ENCODE data around the gene OPCML.

DNA sequence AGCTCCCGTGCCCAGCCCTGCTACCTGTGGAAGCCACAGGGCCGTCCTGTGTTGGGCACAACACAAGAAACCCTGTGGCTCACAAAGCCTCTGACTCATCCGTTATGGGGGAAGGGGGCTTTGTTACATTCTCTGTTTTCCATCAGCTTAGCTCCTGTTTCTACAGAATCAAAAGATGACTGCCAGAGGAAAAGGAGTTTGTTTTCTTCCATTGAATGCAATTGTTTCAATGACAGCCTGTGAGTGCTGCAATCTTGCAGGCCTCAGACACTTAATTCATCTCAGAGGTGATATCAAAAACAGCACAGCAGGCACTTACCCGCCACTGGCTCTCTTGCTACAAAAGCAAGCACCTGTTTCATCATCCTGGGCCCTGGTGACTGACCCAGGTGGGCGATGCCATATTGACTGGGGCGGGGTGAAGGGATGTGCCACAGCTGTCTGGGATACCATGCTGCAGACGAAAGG is 194.3 kb downstream of the OPCML start:
- TF ChIP-seq, protein P1, sequence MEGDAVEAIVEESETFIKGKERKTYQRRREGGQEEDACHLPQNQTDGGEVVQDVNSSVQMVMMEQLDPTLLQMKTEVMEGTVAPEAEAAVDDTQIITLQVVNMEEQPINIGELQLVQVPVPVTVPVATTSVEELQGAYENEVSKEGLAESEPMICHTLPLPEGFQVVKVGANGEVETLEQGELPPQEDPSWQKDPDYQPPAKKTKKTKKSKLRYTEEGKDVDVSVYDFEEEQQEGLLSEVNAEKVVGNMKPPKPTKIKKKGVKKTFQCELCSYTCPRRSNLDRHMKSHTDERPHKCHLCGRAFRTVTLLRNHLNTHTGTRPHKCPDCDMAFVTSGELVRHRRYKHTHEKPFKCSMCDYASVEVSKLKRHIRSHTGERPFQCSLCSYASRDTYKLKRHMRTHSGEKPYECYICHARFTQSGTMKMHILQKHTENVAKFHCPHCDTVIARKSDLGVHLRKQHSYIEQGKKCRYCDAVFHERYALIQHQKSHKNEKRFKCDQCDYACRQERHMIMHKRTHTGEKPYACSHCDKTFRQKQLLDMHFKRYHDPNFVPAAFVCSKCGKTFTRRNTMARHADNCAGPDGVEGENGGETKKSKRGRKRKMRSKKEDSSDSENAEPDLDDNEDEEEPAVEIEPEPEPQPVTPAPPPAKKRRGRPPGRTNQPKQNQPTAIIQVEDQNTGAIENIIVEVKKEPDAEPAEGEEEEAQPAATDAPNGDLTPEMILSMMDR (IDR thresholded peaks at IDR 0.05; ENCODE audit: insufficient read depth, low read length), result no peak
- TF ChIP-seq POLR2AphosphoS5 (IDR thresholded peaks at IDR 0.05; ENCODE audit: low read depth), result no peak

Measured in HL-60 (cell line).